ENCODE measurements around the gene STARD7. TPM values are rescaled to one million over a fixed set of nuclear protein-coding genes. Genes with fewer than 3 reads are reported as not detected.
"Not testable (repeated sequence)": the region's sequence is repeated elsewhere in the genome, so short reads cannot be mapped to it uniquely, and the experiment has no call there.

The STARD7 gene
- total RNA-seq, 2 experiments from 2014 or later: 108 to 113 TPM

- Mint-ChIP-seq H3K4me1 (peaks cover 12% of the 10 kb centered on the region), H3K27ac (no peak overlapping the region), H3K36me3 (ENCODE audit: low read depth) (no peaks in the 10 kb centered on the region), H3K4me3 (no peak overlapping the region), H3K9me3 (peaks cover 2% of the 10 kb centered on the region), H3K27me3 (no peaks in the 10 kb centered on the region)
- POLR2A ChIA-PET: no interaction called here
- no peak for DNase-seq
- CTCF ChIA-PET: interaction anchor here (1.8 kb wide), 1 partner anchor 31 kb away, joined by 7 read pairs; the partner anchor contains the start of gene ASTL
These were observed 38.6 kb downstream of the STARD7 start for GRCh38 chr2:96169868-96170507.

DNA sequence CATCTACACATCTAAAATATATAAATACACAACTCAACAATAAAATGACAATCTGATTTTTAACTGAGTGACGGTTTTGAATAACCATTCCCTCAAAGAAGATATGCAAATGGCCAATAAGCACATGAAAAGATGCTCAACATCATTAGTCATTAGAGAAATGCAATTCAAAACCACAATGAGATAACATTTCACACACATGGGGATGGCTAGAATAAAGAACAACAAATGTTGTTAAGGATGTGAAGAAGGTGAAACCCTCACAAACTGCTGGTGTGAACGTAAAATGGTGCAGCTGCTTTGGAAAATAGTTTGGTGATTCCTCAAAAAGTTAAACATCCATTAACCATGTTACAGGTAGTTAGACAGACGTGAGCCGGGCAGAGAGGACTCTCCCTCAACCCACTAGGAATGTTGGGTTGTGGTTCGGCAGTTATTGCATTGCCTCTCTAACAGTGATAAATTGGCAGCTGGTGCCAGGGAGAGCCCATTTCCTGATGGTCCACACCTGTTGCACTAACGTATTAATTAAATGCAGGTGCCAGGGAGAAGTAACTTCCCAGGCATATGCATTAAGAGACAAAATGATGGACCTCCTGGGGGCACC, 41.1 kb downstream of the STARD7 start:
- CTCF ChIA-PET: interaction anchor here (1.2 kb wide), 1 partner anchor 175 kb away, joined by 4 read pairs; no protein-coding TSS in a partner anchor
- no peak overlapping the region for H3K27ac Mint-ChIP-seq
- POLR2A ChIA-PET: interaction anchor here (0.9 to 1.6 kb wide), 2 partner anchors 9 to 20 kb away, joined by 3 to 6 read pairs; no protein-coding TSS in a partner anchor
- peaks cover 2% of the 10 kb centered on the region for H3K9me3 Mint-ChIP-seq
- no peak for DNase-seq
- peaks cover 31% of the 10 kb centered on the region for H3K4me1 Mint-ChIP-seq
- H3K36me3 Mint-ChIP-seq (ENCODE audit: low read depth): no peaks in the 10 kb centered on the region
- no peaks in the 10 kb centered on the region for H3K27me3 Mint-ChIP-seq
- no peak overlapping the region for H3K4me3 Mint-ChIP-seq

DNA sequence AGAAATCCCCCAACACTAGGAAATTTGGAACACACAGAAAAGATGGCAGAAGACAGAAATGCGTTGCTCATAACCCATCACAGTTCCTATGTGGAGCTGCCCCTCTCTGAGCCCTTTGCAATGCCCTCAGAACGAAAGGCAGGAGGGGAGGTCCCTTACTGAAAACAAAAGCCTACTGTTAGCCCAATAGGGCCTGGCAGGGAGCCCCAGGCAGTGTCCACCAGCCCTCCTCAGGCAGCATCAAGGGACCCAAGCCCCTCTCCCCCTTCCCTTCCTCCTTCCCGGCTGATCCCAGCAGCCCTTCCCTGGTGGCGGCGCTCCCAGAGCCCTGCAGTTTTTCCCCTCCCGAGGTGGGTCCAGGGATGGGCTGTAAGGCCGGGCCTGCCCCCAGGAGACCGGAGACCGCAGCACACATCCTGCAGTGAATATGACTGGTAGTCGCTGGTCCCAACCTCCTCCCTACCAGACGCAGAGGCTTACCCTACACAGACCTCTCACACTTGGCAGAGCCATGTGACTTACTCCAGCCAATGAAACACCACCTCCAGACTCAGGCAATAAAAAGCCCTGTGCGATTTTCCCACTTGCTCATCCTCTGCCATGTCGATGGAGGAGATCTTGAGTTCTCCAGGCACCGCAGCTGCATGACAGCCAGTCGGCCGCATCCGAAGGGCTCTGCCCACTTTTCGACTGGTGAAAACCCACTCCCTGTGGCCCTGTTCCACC, 44.0 kb downstream of the STARD7 start:
- peak overlapping the region; percentile 66 for H3K4me3 Mint-ChIP-seq
- POLR2A ChIA-PET: interaction anchor here (1.1 to 4.5 kb wide), 7 partner anchors 10 to 44 kb away, joined by 3 to 89 read pairs (median 8); partner anchors contain the start of genes ASTL, DUSP2 and STARD7
- peak overlapping the region; percentile 94 for H3K27ac Mint-ChIP-seq
- H3K27me3 Mint-ChIP-seq: no peaks in the 10 kb centered on the region
- peaks cover 2% of the 10 kb centered on the region for H3K9me3 Mint-ChIP-seq
- peak; percentile 81 for DNase-seq
- peaks cover 52% of the 10 kb centered on the region for H3K4me1 Mint-ChIP-seq
- no peaks in the 10 kb centered on the region for H3K36me3 Mint-ChIP-seq (ENCODE audit: low read depth)
- CTCF ChIA-PET: interaction anchor here (1.0 to 3.0 kb wide), 3 partner anchors 10 to 172 kb away, joined by 3 to 23 read pairs (median 5); partner anchors contain the start of gene ASTL

GRCh38 chr2:96163768-96164429, 44.7 kb downstream of the STARD7 start:
- no peaks in the 10 kb centered on the region for H3K9me3 Mint-ChIP-seq
- CTCF ChIA-PET: interaction anchor here (1.0 to 3.0 kb wide), 3 partner anchors 11 to 171 kb away, joined by 3 to 23 read pairs (median 5); partner anchors contain the start of gene ASTL
- H3K27me3 Mint-ChIP-seq: no peaks in the 10 kb centered on the region
- H3K27ac Mint-ChIP-seq: peak overlapping the region; percentile 94
- H3K4me1 Mint-ChIP-seq: peaks cover 59% of the 10 kb centered on the region
- H3K36me3 Mint-ChIP-seq (ENCODE audit: low read depth): no peaks in the 10 kb centered on the region
- peak; percentile 65 for DNase-seq
- POLR2A ChIA-PET: interaction anchor here (1.1 to 4.5 kb wide), 8 partner anchors 11 to 45 kb away, joined by 3 to 89 read pairs (median 7); partner anchors contain the start of genes ASTL, DUSP2 and STARD7
- peak overlapping the region; percentile 66 for H3K4me3 Mint-ChIP-seq

DNA sequence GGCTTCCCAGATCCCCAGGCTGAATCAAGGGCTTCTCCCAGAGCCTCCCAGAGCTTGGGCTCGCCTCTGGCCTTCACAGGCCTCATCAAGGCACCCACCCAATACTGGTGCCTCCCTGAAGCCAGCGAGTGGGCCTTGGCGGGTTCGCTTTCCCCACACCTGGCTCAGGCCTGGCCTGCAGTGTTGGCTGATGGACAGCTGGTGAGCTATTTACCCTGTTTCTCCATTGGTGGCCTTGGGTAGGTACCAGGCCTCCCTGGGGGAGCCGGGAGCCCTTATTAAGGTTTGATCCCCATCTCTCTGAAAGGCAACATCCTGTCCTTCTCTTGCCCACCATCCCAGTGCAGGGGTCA, 45.2 kb downstream of the STARD7 start:
- no peaks in the 10 kb centered on the region for H3K36me3 Mint-ChIP-seq (ENCODE audit: low read depth)
- DNase-seq: no peak
- H3K27ac Mint-ChIP-seq: peak overlapping the region; percentile 94
- H3K4me3 Mint-ChIP-seq: no peak overlapping the region
- H3K27me3 Mint-ChIP-seq: no peaks in the 10 kb centered on the region
- CTCF ChIA-PET: interaction anchor here (1.0 to 3.0 kb wide), 3 partner anchors 11 to 171 kb away, joined by 3 to 23 read pairs (median 5); partner anchors contain the start of gene ASTL
- peaks cover 64% of the 10 kb centered on the region for H3K4me1 Mint-ChIP-seq
- H3K9me3 Mint-ChIP-seq: no peaks in the 10 kb centered on the region
- POLR2A ChIA-PET: interaction anchor here (1.1 to 4.5 kb wide), 8 partner anchors 11 to 45 kb away, joined by 3 to 89 read pairs (median 7); partner anchors contain the start of genes ASTL, DUSP2 and STARD7

DNA sequence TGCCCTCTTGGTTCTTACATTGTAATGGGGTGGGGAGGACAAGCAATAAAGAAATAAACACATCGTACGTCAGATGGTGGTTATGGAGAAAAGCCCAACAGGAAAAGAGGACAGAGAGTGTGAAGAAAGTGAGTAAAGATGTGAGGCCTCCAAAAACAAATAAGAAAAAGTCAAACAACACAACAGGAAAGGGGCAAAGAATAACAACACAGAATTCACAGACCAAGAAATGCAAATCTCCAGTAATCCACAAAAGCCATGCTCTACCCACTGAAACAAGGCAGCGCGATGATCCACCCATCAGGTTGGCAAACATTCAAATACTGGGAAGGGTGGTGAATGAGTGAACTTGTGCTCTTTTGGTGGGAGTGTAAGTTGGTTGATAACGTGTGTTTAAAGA, 46.7 kb downstream of the STARD7 start:
- peak overlapping the region; percentile 75 for H3K27ac Mint-ChIP-seq
- DNase-seq: no peak
- POLR2A ChIA-PET: interaction anchor here (1.0 to 4.5 kb wide), 3 partner anchors 9 to 17 kb away, joined by 3 to 89 read pairs (median 3); partner anchors contain the start of gene DUSP2
- no peaks in the 10 kb centered on the region for H3K27me3 Mint-ChIP-seq
- peaks cover 73% of the 10 kb centered on the region for H3K4me1 Mint-ChIP-seq
- H3K9me3 Mint-ChIP-seq: no peaks in the 10 kb centered on the region
- no peak overlapping the region for H3K4me3 Mint-ChIP-seq
- no peaks in the 10 kb centered on the region for H3K36me3 Mint-ChIP-seq (ENCODE audit: low read depth)
- CTCF ChIA-PET: interaction anchor here (1.0 to 3.0 kb wide), 2 partner anchors 13 kb away, joined by 3 to 23 read pairs; no protein-coding TSS in a partner anchor

- H3K36me3 Mint-ChIP-seq (ENCODE audit: low read depth); H3K9me3 Mint-ChIP-seq; H3K4me3 Mint-ChIP-seq; H3K27ac Mint-ChIP-seq; DNase-seq; H3K27me3 Mint-ChIP-seq: not testable (repeated sequence)
- ChIA-PET CTCF (interaction anchor here (1.3 to 3.0 kb wide), 2 partner anchors 15 to 17 kb away, joined by 3 to 14 read pairs; no protein-coding TSS in a partner anchor), POLR2A (interaction anchor here (4.2 to 4.5 kb wide), 2 partner anchors 15 kb away, joined by 89 to 91 read pairs; partner anchors contain the start of gene DUSP2)
- H3K4me1 Mint-ChIP-seq: peaks cover 86% of the 10 kb centered on the region
These were observed 48.3 kb downstream of the STARD7 start for GRCh38 chr2:96160366-96160765.

DNA sequence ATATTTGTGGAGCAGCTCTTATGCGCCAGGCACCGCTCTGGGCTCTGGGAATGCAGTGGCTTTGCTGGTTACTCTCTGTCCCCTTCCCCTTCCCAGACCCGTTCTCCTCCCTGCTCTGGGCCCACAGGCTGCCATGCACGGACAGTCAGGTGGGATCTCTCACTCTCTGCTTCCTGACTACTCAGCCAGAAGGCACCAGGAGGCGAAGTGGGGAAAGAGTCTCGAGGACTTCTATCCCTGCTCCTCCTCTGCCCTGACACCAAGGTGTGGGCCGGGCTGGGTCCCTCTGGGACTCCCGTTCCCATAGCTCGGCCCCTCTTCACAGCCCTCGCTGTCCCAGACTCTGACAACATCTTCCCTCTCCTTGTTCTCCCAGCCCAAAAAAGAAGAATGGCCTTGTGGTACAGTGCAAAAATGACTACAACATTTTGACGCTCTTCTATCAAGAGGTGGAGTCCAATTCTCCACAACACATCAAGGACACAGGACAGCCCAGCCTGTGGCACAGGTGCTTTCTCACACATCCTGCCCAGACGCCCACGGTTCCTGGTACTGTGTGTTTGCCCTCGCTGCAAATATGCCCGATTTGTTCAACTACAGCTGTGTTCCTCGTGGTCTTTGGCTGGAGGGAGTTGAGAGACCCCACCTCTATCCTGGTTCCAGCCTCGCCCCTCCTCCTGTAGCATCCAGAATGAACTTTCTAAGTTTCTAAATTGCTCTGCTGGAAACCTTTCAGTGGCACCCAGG, 49.4 kb downstream of the STARD7 start:
- POLR2A ChIA-PET: interaction anchor here (1.5 to 4.2 kb wide), 3 partner anchors 9 to 177 kb away, joined by 4 to 91 read pairs (median 6); partner anchors contain the start of genes DUSP2 and NCAPH
- Mint-ChIP-seq H3K27ac (peak overlapping the region; percentile 80), H3K27me3 (no peaks in the 10 kb centered on the region), H3K36me3 (ENCODE audit: low read depth) (no peaks in the 10 kb centered on the region), H3K9me3 (no peaks in the 10 kb centered on the region), H3K4me3 (peak overlapping the region; percentile 8), H3K4me1 (peaks cover 76% of the 10 kb centered on the region)
- CTCF ChIA-PET: interaction anchor here (1.3 to 3.0 kb wide), 3 partner anchors 12 to 16 kb away, joined by 3 to 14 read pairs (median 4); no protein-coding TSS in a partner anchor
- peak; percentile 60 for DNase-seq

- H3K36me3 Mint-ChIP-seq (ENCODE audit: low read depth): no peaks in the 10 kb centered on the region
- H3K4me3 Mint-ChIP-seq: no peak overlapping the region
- H3K27ac Mint-ChIP-seq: peak overlapping the region; percentile 80
- no peaks in the 10 kb centered on the region for H3K27me3 Mint-ChIP-seq
- POLR2A ChIA-PET: interaction anchor here (0.9 to 4.2 kb wide), 5 partner anchors 8 to 177 kb away, joined by 3 to 91 read pairs (median 4); partner anchors contain the start of genes DUSP2 and NCAPH
- H3K4me1 Mint-ChIP-seq: peaks cover 70% of the 10 kb centered on the region
- peak; percentile 15 for DNase-seq
- H3K9me3 Mint-ChIP-seq: no peaks in the 10 kb centered on the region
- CTCF ChIA-PET: interaction anchor here (1.5 to 3.0 kb wide), 3 partner anchors 11 to 166 kb away, joined by 4 to 14 read pairs (median 5); no protein-coding TSS in a partner anchor
These were observed 50.1 kb downstream of the STARD7 start for GRCh38 chr2:96158554-96158940.

- Mint-ChIP-seq H3K27me3 (no peaks in the 10 kb centered on the region), H3K4me1 (peaks cover 67% of the 10 kb centered on the region), H3K4me3 (peak overlapping the region; percentile 59), H3K9me3 (no peaks in the 10 kb centered on the region), H3K36me3 (ENCODE audit: low read depth) (no peaks in the 10 kb centered on the region), H3K27ac (peak overlapping the region; percentile 80)
- CTCF ChIA-PET: interaction anchor here (1.0 to 3.0 kb wide), 4 partner anchors 10 to 165 kb away, joined by 3 to 14 read pairs (median 4); no protein-coding TSS in a partner anchor
- POLR2A ChIA-PET: interaction anchor here (0.9 to 4.2 kb wide), 5 partner anchors 7 to 178 kb away, joined by 3 to 91 read pairs (median 4); partner anchors contain the start of genes DUSP2 and NCAPH
- peak; percentile 81 for DNase-seq
These were observed 50.7 kb downstream of the STARD7 start for GRCh38 chr2:96157649-96158553.
